H1 (cell line): ENCODE data around the gene TMEM235. TPM values are rescaled to one million over a fixed set of nuclear protein-coding genes. Genes with fewer than 3 reads are reported as not detected.

Source experiments
- ATF2 ChIP-seq: IDR thresholded peaks from 2 replicates; pipeline ENCODE4 v1.6.1; 2012; ENCODE audit warnings: low read length, inconsistent platforms
- BACH1 ChIP-seq: IDR thresholded peaks from 2 replicates; pipeline ENCODE4 v1.6.1; 2012; ENCODE audit warnings: low read length, improper control_type of control experiment
- BRCA1 ChIP-seq: IDR thresholded peaks from 2 replicates; pipeline ENCODE4 v1.6.1; 2012; ENCODE audit warnings: low read depth, low read length, improper control_type of control experiment
- CHD1 ChIP-seq: IDR thresholded peaks from 2 replicates; pipeline ENCODE4 v1.6.1; 2012; ENCODE audit warnings: low read depth, low read length, improper control_type of control experiment
- CHD7 ChIP-seq: fragments of 300-600 bp; sonication (generic); IDR thresholded peaks from 2 replicates; pipeline ENCODE4 v1.7.1; 2012; ENCODE audit warnings: low read length, moderate library complexity, mild to moderate bottlenecking, inconsistent platforms; ENCODE audit not compliant: insufficient replicate concordance
- E2F6 ChIP-seq: IDR thresholded peaks from 2 replicates; pipeline ENCODE4 v1.6.1; 2012; ENCODE audit warnings: inconsistent platforms
- EP300 ChIP-seq, 2 experiments: IDR thresholded peaks; 1 replicate in 1 of 2; 2 replicates in 1 of 2; pipeline ENCODE4 v1.6.1; 2011 to 2012; ENCODE audit warnings: low read depth in 2 of 2, low read length in 2 of 2, mild to moderate bottlenecking in 2 of 2, borderline replicate concordance in 1 of 2, inconsistent platforms in 1 of 2, moderate library complexity in 1 of 2
- POLR2AphosphoS5 ChIP-seq: IDR thresholded peaks from 2 replicates; pipeline ENCODE4 v1.6.1; 2011; ENCODE audit warnings: low read depth, low read length
- SP2 ChIP-seq: IDR thresholded peaks from 2 replicates; pipeline ENCODE4 v1.6.1; 2012; ENCODE audit warnings: mild to moderate bottlenecking, low read length, inconsistent platforms
- SUZ12 ChIP-seq: fragments of 200-600 bp; sonication (generic); IDR thresholded peaks from 2 replicates; pipeline ENCODE4 v1.6.1; 2012; ENCODE audit warnings: mild to moderate bottlenecking, inconsistent platforms, low read length, moderate library complexity, mixed read lengths
- polyA plus RNA-seq, 7 experiments: library from polyadenylated mRNA; depleted of rRNA in 3 of 7; stranded (reverse) in 5 of 7; unstranded in 2 of 7; fragments of >200 nt in 5 of 7; fragments of 200-250 nt in 2 of 7; gene quantifications; 1 replicate in 5 of 7; 2 replicates in 1 of 7; 4 replicates in 1 of 7; pipeline versions ENCODE4 v1.2.1 to v1.2.3, GENCODE V29; 2011 to 2013; ENCODE audit warnings: missing spikeins in 2 of 7, mixed read lengths in 2 of 7
- total RNA-seq: library from RNA; stranded (reverse); fragmentation: NEBNext Ultra II Directional; extraction: Animal tissue kit (Norgen Biotek cat#: 25700); gene quantifications from 2 replicates; pipeline ENCODE4 v1.2.1, GENCODE V29; 2021

The TMEM235 gene
- total and polyA plus RNA-seq, 2 of the 8 experiments (the other 6 are each of a cell fraction or from before 2014, with no cell fraction given) = 0.05 to 0.15 TPM

- no peak for TF ChIP-seq CHD7
- no peak for TF ChIP-seq SUZ12
- no peak for TF ChIP-seq SP2
- TF ChIP-seq BRCA1 = no peak
- TF ChIP-seq BACH1 = no peak
- no peak for TF ChIP-seq CHD1
- no peak for TF ChIP-seq E2F6
- no peak for TF ChIP-seq EP300 (IDR thresholded peaks at IDR 0.05; ENCODE audit: borderline replicate concordance in 1 of 2, low read depth in 2 of 2, low read length in 2 of 2)
- no peak for TF ChIP-seq ATF2
- TF ChIP-seq POLR2AphosphoS5 = no peak
These were observed 41.5 kb downstream of the TMEM235 start (continued) for GRCh38 chr17:78272914-78273258.
